WTC11 (cell line): ENCODE measurements around the gene ACOXL. TPM values are rescaled to one million over a fixed set of nuclear protein-coding genes. Genes with fewer than 3 reads are reported as not detected.

ENCODE experiments used
- ATAC-seq: fragments of 200-7000 bp; cut with Tn5 transposase; 2 replicates; pipeline ENCODE4 v1.10.0; 2021; ENCODE audit warnings: mild to moderate bottlenecking, moderate library complexity
- CTCF ChIA-PET: fragments of 300-600 bp; sonication (Branson Sonifier 250); formaldehyde crosslinking; loops from one replicate; lab custom pipeline; 2021; ENCODE audit warnings: antibody characterized with exemption; lab: Charles Lee
- POLR2A ChIA-PET: fragments of 350-600 bp; sonication (Branson Sonifier 250); formaldehyde crosslinking; loops from one replicate; lab custom pipeline; 2021; ENCODE audit warnings: antibody characterized with exemption; lab: Charles Lee
- DNase-seq: peaks from one replicate; pipeline ENCODE4 v3.0.0; 2021; ENCODE audit warnings: low spot score
- H3K27ac Mint-ChIP-seq: 2 replicates; pipeline ENCODE4 v1.8.0; 2021; ENCODE audit warnings: mixed read lengths
- H3K27me3 Mint-ChIP-seq: 2 replicates; pipeline ENCODE4 v1.8.0; 2021; ENCODE audit warnings: low read depth, mild to moderate bottlenecking, moderate library complexity, mixed read lengths
- H3K36me3 Mint-ChIP-seq: 2 replicates; pipeline ENCODE4 v1.8.0; 2021; ENCODE audit warnings: mixed read lengths
- H3K4me1 Mint-ChIP-seq: 2 replicates; pipeline ENCODE4 v1.8.0; 2022; ENCODE audit warnings: mixed read lengths
- H3K4me3 Mint-ChIP-seq: 2 replicates; pipeline ENCODE4 v1.8.0; 2021; ENCODE audit warnings: mild to moderate bottlenecking, moderate library complexity, mixed read lengths
- H3K9me3 Mint-ChIP-seq: 2 replicates; pipeline ENCODE4 v1.8.0; 2021; ENCODE audit warnings: mixed read lengths
- AFF4 ChIP-seq: sonication (generic); formaldehyde crosslinking; IDR thresholded peaks from 2 replicates; pipeline ENCODE4 v1.8.1; 2023; ENCODE audit warnings: mild to moderate bottlenecking, missing genetic modification reagents, borderline replicate concordance
- AR ChIP-seq: fragments of 250-450 bp; sonication (Bioruptor Pico); IDR thresholded peaks from 2 replicates; pipeline ENCODE4 v1.9.0; 2021; ENCODE audit warnings: mild to moderate bottlenecking
- CREB1 ChIP-seq: sonication (generic); formaldehyde crosslinking; IDR thresholded peaks from 2 replicates; pipeline ENCODE4 v1.8.0; 2023; ENCODE audit warnings: mild to moderate bottlenecking, missing genetic modification reagents
- E2F1 ChIP-seq: sonication (generic); formaldehyde crosslinking; IDR thresholded peaks from 2 replicates; pipeline ENCODE4 v1.8.0; 2022; ENCODE audit warnings: mild to moderate bottlenecking, missing genetic modification reagents
- ERG ChIP-seq: fragments of 250-450 bp; sonication (Bioruptor Pico); IDR thresholded peaks from 2 replicates; pipeline ENCODE4 v1.8.0; 2021; ENCODE audit warnings: mild to moderate bottlenecking
- FOXJ3 ChIP-seq: sonication (generic); formaldehyde crosslinking; IDR thresholded peaks from 2 replicates; pipeline ENCODE4 v1.9.0; 2021; ENCODE audit warnings: missing genetic modification reagents, mild to moderate bottlenecking, borderline replicate concordance
- FOXK1 ChIP-seq: sonication (generic); formaldehyde crosslinking; IDR thresholded peaks from 2 replicates; pipeline ENCODE4 v1.8.0; 2022; ENCODE audit warnings: mild to moderate bottlenecking, moderate library complexity, missing genetic modification reagents
- FOXP1 ChIP-seq: sonication (generic); formaldehyde crosslinking; IDR thresholded peaks from 2 replicates; pipeline ENCODE4 v1.8.0; 2022; ENCODE audit warnings: missing genetic modification reagents, mild to moderate bottlenecking, moderate library complexity, borderline replicate concordance
- MLX ChIP-seq: sonication (generic); formaldehyde crosslinking; IDR thresholded peaks from 2 replicates; pipeline ENCODE4 v1.8.1; 2023; ENCODE audit warnings: mild to moderate bottlenecking, missing genetic modification reagents, moderate library complexity
- MXD4 ChIP-seq: fragments of 250-450 bp; sonication (Bioruptor Pico); IDR thresholded peaks from 2 replicates; pipeline ENCODE4 v1.8.0; 2021; ENCODE audit warnings: mild to moderate bottlenecking, moderate library complexity, borderline replicate concordance
- NFATC4 ChIP-seq: fragments of 250-450 bp; sonication (Bioruptor Pico); IDR thresholded peaks from 2 replicates; pipeline ENCODE4 v1.9.0; 2021; ENCODE audit warnings: mild to moderate bottlenecking
- OVOL2 ChIP-seq: fragments of 250-450 bp; sonication (Bioruptor Pico); IDR thresholded peaks from 2 replicates; pipeline ENCODE4 v1.9.0; 2021; ENCODE audit warnings: mild to moderate bottlenecking, borderline replicate concordance
- PREB ChIP-seq: sonication (generic); formaldehyde crosslinking; IDR thresholded peaks from 2 replicates; pipeline ENCODE4 v1.8.1; 2022; ENCODE audit warnings: mild to moderate bottlenecking, missing genetic modification reagents, moderate library complexity, borderline replicate concordance
- TP53 ChIP-seq: sonication (generic); formaldehyde crosslinking; IDR thresholded peaks from 2 replicates; pipeline ENCODE4 v1.8.1; 2023; ENCODE audit warnings: mild to moderate bottlenecking, missing genetic modification reagents
- USF1 ChIP-seq: sonication (generic); formaldehyde crosslinking; IDR thresholded peaks from 2 replicates; pipeline ENCODE4 v1.8.0; 2022; ENCODE audit warnings: mild to moderate bottlenecking, missing genetic modification reagents
- ZMAT4 ChIP-seq: fragments of 250-450 bp; sonication (Bioruptor Pico); IDR thresholded peaks from 2 replicates; pipeline ENCODE4 v1.9.0; 2021; ENCODE audit warnings: mild to moderate bottlenecking
- ZNF138 ChIP-seq: sonication (generic); formaldehyde crosslinking; conservative IDR thresholded peaks from 2 replicates; pipeline ENCODE4 v1.8.1; 2022; ENCODE audit warnings: mild to moderate bottlenecking, moderate library complexity, missing genetic modification reagents
- total RNA-seq: library from RNA; stranded (reverse); gene quantifications from 3 replicates; pipeline ENCODE4 v1.2.3, GENCODE V29; 2021

The ACOXL gene
- total RNA-seq, 1 experiment from 2014 or later = 14.9 TPM

- TF ChIP-seq AFF4 (CRISPR knock-in tag) (no peak), FOXP1 (CRISPR knock-in tag) (no peak), MXD4 (CRISPR knock-in tag) (no peak), MLX (CRISPR knock-in tag) (no peak), CREB1 (CRISPR knock-in tag) (no peak), NFATC4 (CRISPR knock-in tag) (no peak), PREB (CRISPR knock-in tag) (no peak)
Measured at GRCh38 chr2:110810404-110810803, 78.0 kb downstream of the ACOXL start (continued).

- no peak for ATAC-seq
- H3K27ac Mint-ChIP-seq = no peak overlapping the region
- peaks cover 11% of the 10 kb centered on the region for H3K36me3 Mint-ChIP-seq
- H3K27me3 Mint-ChIP-seq = no peaks in the 10 kb centered on the region
- ChIA-PET CTCF (interaction anchor here (1.1 to 2.5 kb wide), 9 partner anchors 21 to 74 kb away, joined by 3 to 8 read pairs (median 4); no protein-coding TSS in a partner anchor), POLR2A (no interaction called here)
- DNase-seq = no peak
- no peak overlapping the region for H3K4me3 Mint-ChIP-seq
- H3K9me3 Mint-ChIP-seq = no peaks in the 10 kb centered on the region
- H3K4me1 Mint-ChIP-seq = peaks cover 13% of the 10 kb centered on the region
- TF ChIP-seq AFF4 (CRISPR knock-in tag) (no peak), ZNF138 (CRISPR knock-in tag) (no peak), USF1 (CRISPR knock-in tag) (no peak), OVOL2 (CRISPR knock-in tag) (no peak), MXD4 (CRISPR knock-in tag) (no peak), E2F1 (CRISPR knock-in tag) (no peak), FOXK1 (CRISPR knock-in tag) (no peak), TP53 (CRISPR knock-in tag) (no peak), FOXJ3 (no peak), ERG (CRISPR knock-in tag) (no peak), AR (CRISPR knock-in tag) (no peak), ZMAT4 (CRISPR knock-in tag) (no peak)
Measured at GRCh38 chr2:110812726-110813645, 80.6 kb downstream of the ACOXL start.
